ENCODE data around the gene TMEM181.
"Not testable (repeated sequence)": the region's sequence is repeated elsewhere in the genome, so short reads cannot be mapped to it uniquely, and the experiment has no call there.

TMEM181 gene

GRCh38 chr6:158596861-158597260 is 37.0 kb downstream of the TMEM181 start:
- DNase-seq (ENCODE audit: low read depth), result no peak

GRCh38 chr6:158597565-158597964 is 37.7 kb downstream of the TMEM181 start:
- DNase-seq (ENCODE audit: low read depth), result no peak

GRCh38 chr6:158599635-158600034 is 39.7 kb downstream of the TMEM181 start:
- no peak for DNase-seq (ENCODE audit: low read depth)

DNA sequence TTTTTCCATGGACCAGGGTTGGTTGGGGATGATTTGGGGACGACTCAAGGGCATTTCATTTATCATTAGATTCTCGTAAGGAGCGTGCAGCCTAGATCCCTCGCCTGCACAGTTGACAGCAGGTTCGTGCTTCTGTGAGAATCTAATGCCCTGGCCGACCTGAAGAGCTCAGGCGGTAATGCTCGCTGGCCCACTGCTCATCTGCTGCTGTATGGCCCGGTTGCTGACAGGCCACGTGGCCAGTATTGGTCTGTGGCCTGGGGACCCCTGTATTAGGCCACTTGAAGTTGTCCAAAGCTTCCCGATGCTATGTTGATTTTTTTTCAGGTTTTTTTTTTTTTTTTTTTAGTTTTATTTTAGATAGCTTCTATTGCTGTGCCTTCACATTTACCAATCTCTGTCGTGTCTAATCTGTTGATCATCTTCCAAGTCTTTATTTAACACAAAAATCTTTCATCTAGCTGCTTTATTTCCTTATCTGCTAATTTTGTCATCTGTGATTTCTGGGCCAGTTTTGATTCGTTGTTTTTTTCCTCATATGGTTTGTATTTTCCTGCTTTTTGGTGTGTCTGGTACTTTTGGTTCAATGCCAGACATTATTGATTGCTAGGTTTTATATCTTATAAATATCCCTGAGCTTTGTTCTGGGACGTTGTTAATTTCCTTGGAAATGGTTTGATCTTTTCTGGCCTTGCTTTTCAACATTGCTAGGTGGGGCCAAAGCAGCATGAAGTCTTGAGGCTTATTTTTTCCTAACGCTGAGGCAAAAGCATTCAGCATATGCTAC is 43.6 kb downstream of the TMEM181 start:
- DNase-seq (ENCODE audit: low read depth), result no peak

- no peak for DNase-seq (ENCODE audit: low read depth)
These were observed 44.1 kb downstream of the TMEM181 start for GRCh38 chr6:158604048-158604406.

DNA sequence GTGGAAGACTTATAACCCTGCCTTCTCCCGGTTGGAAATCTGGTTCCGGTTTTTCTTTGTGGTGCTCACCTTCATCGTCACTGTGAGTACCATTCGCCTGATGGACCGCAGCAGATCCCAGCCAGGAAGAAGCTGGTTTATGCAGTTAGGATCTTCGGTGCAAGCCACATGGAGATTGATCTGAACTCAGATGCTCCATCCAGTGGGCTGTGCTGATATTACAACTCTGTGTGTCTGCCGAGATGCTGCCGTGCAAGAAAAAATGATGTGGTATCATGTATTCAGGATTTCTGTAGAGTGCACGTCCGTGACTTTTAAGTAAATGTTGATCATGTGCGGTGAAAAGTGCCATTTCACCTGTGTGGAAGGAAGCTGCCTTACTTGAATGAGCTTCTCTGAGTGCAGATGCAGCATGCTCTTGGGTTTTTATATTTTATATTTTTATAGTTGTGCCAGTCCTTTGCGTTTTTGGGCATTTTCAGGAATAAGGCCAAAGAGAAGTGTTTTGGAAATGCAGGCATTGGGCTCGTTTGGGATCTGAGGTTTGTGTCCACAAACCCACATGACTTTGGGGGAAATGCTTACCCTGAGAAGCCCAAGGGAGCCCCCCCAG is 45.5 kb downstream of the TMEM181 start:
- peak; percentile 17 for DNase-seq (ENCODE audit: low read depth)

DNA sequence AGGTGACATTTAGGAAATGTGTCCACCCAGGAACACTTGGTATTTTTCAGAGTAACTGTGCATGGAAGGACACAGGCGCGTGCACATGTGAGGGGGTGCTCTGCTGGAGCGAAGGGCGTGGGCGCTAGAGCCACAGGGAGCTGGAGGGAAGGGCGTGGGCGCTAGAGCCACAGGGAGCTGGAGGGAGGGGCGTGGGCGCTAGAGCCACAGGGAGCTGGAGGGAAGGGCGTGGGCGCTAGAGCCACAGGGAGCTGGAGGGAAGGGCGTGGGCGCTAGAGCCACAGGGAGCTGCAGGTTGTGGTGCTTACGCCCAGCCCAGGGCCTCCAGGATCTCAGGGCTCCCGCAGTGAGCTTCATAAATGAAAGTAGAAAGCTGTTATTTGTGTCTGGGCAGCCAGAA is 46.1 kb downstream of the TMEM181 start:
- not testable (repeated sequence) for DNase-seq (ENCODE audit: low read depth)

DNA sequence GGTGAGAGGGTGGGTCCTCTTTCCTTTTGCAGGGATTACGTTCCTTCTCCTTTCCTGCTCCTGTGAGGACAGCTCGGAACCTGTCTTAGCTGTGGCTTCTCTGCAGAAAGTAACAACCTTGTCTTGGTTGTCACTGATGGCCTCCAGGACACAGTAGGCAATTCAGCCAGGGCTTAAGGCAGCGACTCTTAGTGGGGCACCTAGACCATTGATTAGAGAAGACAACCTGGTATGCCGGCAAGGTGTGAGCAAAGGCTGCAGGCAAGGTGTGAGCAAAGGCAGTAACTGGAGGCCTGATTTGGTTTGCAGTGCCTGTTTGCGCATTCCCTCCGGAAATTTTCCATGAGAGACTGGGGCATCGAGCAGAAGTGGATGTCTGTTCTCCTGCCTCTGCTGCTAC is 47.0 kb downstream of the TMEM181 start:
- DNase-seq (ENCODE audit: low read depth), result no peak

- no peak for DNase-seq (ENCODE audit: low read depth)
These were observed 47.7 kb downstream of the TMEM181 start for GRCh38 chr6:158607411-158608170.

- no peak for DNase-seq (ENCODE audit: low read depth)
These were observed 48.3 kb downstream of the TMEM181 start for GRCh38 chr6:158608221-158608620.

DNA sequence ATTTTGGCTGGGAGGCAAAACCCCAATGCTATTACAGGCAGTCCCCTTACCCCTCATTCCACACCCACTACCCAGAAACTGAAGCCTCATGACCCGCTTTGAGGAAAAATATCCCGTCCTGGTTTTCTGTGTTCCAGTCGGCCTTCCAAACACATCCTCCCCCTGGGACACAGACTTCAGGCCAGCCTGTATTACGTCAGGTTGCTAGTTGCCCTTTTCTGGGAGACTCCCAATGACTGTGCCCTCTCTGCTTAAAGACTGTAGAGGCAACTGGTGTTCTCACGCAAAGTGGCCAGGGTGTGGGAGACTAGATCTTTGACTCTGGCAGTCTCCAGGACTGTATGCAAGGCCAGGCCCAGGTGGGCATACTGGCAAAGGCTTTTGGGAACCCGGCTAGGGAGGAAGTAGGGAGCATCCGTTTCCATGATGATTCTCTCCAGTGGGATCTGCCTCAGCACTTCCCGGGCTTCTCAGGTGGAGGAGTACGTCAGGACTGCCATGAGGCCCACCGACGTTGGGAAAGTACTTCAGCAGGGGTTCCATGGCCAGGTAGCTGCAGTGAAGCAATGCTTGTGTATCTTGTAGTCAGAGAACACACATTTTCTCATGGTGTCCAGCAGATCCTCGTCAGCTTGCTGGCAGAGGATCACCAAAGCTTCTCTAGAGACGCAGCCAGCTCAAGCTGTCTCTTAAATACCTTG is 49.7 kb downstream of the TMEM181 start:
- DNase-seq (ENCODE audit: low read depth), result no peak

- no peak for DNase-seq (ENCODE audit: low read depth)
These were observed 50.6 kb downstream of the TMEM181 start for GRCh38 chr6:158610319-158610968.

- no peak for DNase-seq (ENCODE audit: low read depth)
These were observed 51.1 kb downstream of the TMEM181 start for GRCh38 chr6:158611039-158611438.

DNA sequence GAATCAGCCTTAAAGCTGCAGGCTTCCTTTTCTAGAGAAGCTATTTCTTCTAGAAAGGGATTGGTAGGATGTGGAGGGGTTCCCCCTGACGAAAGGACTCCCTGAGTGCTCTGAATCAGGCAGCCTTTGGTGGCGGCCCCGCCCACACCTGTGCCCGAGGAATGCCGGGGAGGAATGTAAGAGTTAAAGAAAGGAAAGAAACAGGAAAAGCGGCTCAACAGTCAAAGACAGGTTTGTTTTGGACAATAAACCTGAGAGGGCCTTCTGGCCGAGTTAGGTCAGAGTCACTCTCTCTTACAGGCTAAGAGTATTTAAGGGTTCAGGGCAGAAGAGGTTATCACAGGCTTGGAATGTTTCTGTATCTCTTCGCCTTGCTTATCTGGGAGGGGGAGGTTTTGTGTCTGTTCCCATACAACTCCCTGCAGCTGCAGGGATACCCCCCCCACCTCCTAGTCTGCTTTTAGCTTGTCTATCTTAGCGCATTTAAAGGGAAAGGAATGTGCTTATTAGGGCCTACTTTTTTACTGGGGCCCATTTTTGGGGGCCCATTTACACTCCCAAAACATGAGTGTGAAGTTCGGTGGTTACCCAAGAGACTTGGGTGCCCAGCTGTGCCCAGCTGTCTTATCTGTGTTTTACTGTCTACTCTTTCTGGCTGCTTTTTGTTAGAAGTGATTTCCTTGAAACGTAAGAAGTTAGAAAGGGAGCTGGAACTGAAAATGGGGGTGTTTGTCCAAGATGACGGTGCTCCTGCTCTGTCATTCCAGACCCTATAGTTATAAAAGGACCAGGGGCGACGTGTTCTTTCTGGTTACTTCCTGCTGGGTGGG is 51.9 kb downstream of the TMEM181 start:
- DNase-seq (ENCODE audit: low read depth), result no peak

DNA sequence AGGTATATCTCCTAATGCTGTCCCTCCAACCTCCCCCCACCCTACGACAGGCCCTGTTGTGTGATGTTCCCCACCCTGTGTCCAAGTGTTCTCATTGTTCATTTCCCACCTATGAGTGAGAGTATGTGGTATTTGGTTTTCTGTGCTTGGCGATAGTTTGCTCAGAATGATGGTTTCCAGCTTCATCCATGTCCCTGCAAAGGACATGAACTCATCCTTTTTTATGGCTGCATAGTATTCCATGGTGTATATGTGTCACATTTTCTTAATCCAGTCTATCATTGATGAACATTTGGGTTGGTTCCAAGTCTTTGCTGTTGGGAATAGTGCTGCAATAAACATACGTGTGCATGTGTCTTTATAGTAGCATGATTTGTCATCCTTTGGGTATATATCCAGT is 54.7 kb downstream of the TMEM181 start:
- not testable (repeated sequence) for DNase-seq (ENCODE audit: low read depth)

DNA sequence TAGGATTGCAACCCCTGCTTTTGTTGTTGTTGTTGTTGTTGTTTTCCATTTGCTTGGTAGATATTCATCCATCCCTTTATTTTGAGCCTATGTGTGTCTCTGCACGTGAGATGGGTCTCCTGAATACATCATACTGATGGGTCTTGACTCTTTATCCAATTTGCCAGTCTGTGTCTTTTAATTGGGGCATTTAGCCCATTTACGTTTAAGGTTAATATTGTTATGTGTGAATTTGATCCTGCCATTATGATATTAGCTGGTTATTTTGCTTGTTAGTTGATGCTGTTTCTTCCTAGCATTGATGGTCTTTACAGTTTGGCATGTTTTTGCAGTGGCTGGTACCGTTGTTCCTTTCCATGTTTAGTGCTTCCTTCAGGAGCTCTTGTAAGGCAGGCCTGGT is 58.4 kb downstream of the TMEM181 start:
- DNase-seq (ENCODE audit: low read depth), result not testable (repeated sequence)

DNA sequence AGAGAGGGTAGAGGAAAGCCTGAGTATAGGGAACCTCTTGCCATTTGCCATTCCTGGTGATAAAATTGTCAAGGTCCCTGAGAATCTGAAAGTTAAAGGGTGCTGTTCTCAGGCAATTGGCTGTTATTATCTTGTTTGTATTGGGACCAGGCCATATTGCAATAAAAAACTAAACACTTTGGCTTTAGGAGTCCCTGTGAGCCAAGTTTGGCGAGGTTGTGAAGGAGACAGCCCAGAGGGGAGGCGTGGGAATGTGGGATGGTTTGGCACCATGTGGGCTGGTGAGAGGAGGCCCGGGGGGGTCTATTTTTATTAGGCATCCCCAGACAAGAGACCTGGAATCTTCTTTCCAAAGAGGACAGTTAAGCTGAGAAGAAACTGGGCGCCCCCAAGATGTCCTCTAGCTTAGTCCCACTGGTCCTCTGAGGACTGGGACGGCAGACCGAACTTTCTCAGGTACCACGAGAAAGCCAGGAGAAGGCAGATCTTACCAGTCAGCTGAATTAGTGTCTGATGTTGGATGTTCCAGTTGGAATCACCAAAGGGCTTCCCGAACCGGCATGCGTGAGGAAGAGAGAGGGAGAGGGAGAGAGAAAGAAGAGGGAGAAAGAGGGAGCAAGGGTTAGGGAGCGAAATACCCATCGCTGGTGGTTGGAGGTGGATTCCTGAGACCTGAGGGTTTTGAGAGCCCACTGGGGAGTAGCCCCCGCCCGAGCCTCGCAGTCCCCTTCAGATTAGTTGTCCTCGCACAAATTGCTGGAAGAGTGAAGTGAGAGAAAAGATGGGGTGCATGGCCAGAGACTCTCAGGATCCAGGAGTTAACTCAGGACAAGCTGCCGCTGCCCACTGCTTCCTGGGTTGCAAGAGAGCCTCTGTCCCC is 60.3 kb downstream of the TMEM181 start:
- no peak for DNase-seq (ENCODE audit: low read depth)

DNA sequence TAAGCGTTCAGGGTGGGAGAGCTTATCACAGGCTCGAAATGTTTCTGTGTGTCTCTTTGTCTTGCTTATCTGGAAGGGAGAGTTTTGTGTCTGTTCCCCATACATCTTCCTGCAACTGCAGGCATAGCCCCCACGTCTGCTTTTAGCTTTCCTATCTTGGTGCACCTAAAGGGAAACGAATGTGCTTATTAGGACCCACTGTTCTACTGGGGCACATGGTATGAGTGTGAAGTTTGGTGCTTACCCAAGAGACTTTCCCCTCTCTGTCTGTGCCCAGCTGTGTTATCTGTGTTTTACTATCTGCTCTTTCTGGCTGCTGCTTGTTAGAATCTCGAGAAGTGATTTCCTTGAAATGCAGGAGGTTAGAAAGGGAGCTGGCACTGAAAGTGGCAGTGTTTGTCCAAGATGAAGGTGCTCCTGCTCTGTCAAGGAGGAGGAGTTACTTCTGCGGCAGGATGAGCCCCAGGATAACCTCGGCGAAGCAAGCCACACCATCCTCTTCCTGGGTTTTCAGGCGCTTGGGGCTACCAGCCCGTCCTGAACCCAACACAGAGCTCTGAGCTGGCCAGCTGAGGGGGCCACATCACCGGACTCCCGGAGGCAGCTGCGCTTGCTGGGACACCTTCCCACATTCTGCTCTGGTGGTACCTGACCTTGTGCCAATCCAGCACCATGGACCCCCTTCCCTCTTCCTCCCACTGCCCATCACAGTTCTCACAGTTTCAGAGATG is 61.2 kb downstream of the TMEM181 start:
- no peak for DNase-seq (ENCODE audit: low read depth)

Data from stimulated activated CD8-positive, alpha-beta memory T cell treated with anti-CD3 and anti-CD28 coated beads, Interleukin-7, amount 100 ng/mL, for 24 hours (primary cell).